K562 (cell line): ENCODE results near the gene ODAD4. TPM values are rescaled to one million over a fixed set of nuclear protein-coding genes. Genes with fewer than 3 reads are reported as not detected.

Source experiments
- ATAC-seq: fragments of 200-7000 bp; cut with Tn5 transposase; 3 replicates; pipeline ENCODE4 v1.9.1; 2020; ENCODE audit warnings: moderate library complexity
- BruUV-seq: library from RNA; stranded (reverse); fragments of 400-500 nt; replicated peaks from 2 replicates; lab custom pipeline; 2021; lab: Mats Ljungman, UMichigan
- CTCF ChIA-PET: fragments of 300-600 bp; formaldehyde crosslinking; extraction: SDS; loops from one replicate; lab custom pipeline; 2021; ENCODE audit warnings: low intra/inter-chr PET ratio; lab: Yijun Ruan, JAX
- POLR2A ChIA-PET: fragments of 300-600, 350-650 bp; sonication (Branson Sonifier 250); formaldehyde crosslinking; extraction: SDS; loops from one replicate; lab custom pipeline; 2021; ENCODE audit warnings: antibody characterized with exemption, inconsistent platforms; lab: Yijun Ruan, JAX
- DNase-seq, 4 experiments: peaks; one replicate each; pipeline versions ENCODE4 v3.0.0 to v3.0.0-alpha.2; 2011 to 2018; ENCODE audit warnings: low spot score in 3 of 4, mixed read lengths in 3 of 4; ENCODE audit errors: extremely low read depth in 1 of 4
- FAIRE-seq: peaks from 2 replicates; lab custom pipeline; 2011; peaks lifted over from hg19 to GRCh38; lab: Jason Lieb, UNC
- H2AFZ ChIP-seq: 2 replicates; pipeline ENCODE4 v1.6.0; 2011; ENCODE audit warnings: low read depth, low read length, control low read depth, inconsistent platforms
- H3K27ac ChIP-seq: fragments of 200-600 bp; 3 replicates; pipeline ENCODE4 v1.8.0; 2011; ENCODE audit warnings: low read depth, mild to moderate bottlenecking, control low read depth, inconsistent platforms, low read length, moderate library complexity, mixed read lengths; ENCODE audit errors: extremely low read depth
- H3K27me3 ChIP-seq, 2 experiments: fragments of 300-600 bp in 1 of 2; 2 replicates in 1 of 2; 3 replicates in 1 of 2; pipeline versions ENCODE4 v1.6.0 to v1.8.0; 2011; ENCODE audit warnings: inconsistent platforms in 2 of 2, low read length in 2 of 2, mild to moderate bottlenecking in 1 of 2, mixed read lengths in 1 of 2, moderate library complexity in 1 of 2; ENCODE audit not compliant: control insufficient read depth in 2 of 2, insufficient read depth in 2 of 2
- H3K36me3 ChIP-seq: fragments of 300-600 bp; 3 replicates; pipeline ENCODE4 v1.8.0; 2011; ENCODE audit warnings: mild to moderate bottlenecking, low read length, inconsistent platforms; ENCODE audit not compliant: control insufficient read depth, insufficient read depth
- H3K4me1 ChIP-seq, 2 experiments: fragments of 200-600 bp in 1 of 2; replicated peaks in 1 of 2; 2 replicates in 1 of 2; 3 replicates in 1 of 2; pipeline versions ENCODE4 v1.5.1 to v1.8.0; 2011; ENCODE audit warnings: inconsistent platforms in 2 of 2, low read length in 2 of 2, mild to moderate bottlenecking in 1 of 2, mixed read lengths in 1 of 2, moderate library complexity in 1 of 2; ENCODE audit not compliant: control insufficient read depth in 2 of 2, insufficient read depth in 2 of 2
- H3K4me2 ChIP-seq: 2 replicates; pipeline ENCODE4 v1.6.1; 2011; ENCODE audit warnings: low read length, control low read depth, inconsistent platforms, mixed read lengths; ENCODE audit not compliant: insufficient read depth
- H3K4me3 ChIP-seq: fragments of 200-600 bp; sonication (generic), shearing (Covaris generic); 2 replicates; pipeline ENCODE4 v1.5.1; 2016; ENCODE audit warnings: control low read depth, inconsistent platforms
- H3K79me2 ChIP-seq: fragments of 200-600 bp; 3 replicates; pipeline ENCODE4 v1.8.0; 2011; ENCODE audit warnings: low read length, inconsistent platforms; ENCODE audit not compliant: control insufficient read depth, insufficient read depth
- H3K9ac ChIP-seq, 2 experiments: 2 replicates each; pipeline versions ENCODE4 v1.6.0 to v1.6.1; 2011; ENCODE audit warnings: low read depth in 2 of 2, low read length in 2 of 2, control low read depth in 1 of 2, inconsistent platforms in 1 of 2, mild to moderate bottlenecking in 1 of 2, mixed read lengths in 1 of 2; ENCODE audit not compliant: insufficient read depth in 1 of 2
- H3K9me1 ChIP-seq: one replicate; pipeline ENCODE4 v1.6.0; 2011; ENCODE audit warnings: inconsistent platforms, mild to moderate bottlenecking, low read length, moderate library complexity; ENCODE audit not compliant: control insufficient read depth, insufficient read depth
- H3K9me3 ChIP-seq: replicated peaks from 2 replicates; pipeline ENCODE4 v1.5.1; 2011; ENCODE audit warnings: low read depth, low read length, inconsistent platforms; ENCODE audit not compliant: control insufficient read depth, insufficient read depth
- H4K20me1 ChIP-seq: replicated peaks from 2 replicates; pipeline ENCODE4 v1.6.1; 2011; ENCODE audit warnings: low read length, inconsistent platforms, mixed read lengths; ENCODE audit not compliant: control insufficient read depth, insufficient read depth
- BMI1 ChIP-seq: fragments of 150-350 bp; IDR thresholded peaks from 2 replicates; pipeline ENCODE4 v1.6.1; 2014; ENCODE audit warnings: low read length
- CAMTA2 ChIP-seq: fragments of 250-450 bp; sonication (Bioruptor Pico); conservative IDR thresholded peaks from 2 replicates; pipeline ENCODE4 v1.5.1; 2022
- CHD2 ChIP-seq: IDR thresholded peaks from 2 replicates; pipeline ENCODE4 v1.6.1; 2011; ENCODE audit warnings: low read depth, low read length
- CXXC5 ChIP-seq: fragments of 250-450 bp; sonication (Bioruptor Pico); IDR thresholded peaks from 2 replicates; pipeline ENCODE4 v1.8.0; 2022; ENCODE audit warnings: inconsistent platforms, mild to moderate bottlenecking, moderate library complexity
- DDX20 ChIP-seq: fragments of 450-650 bp; IDR thresholded peaks from 2 replicates; pipeline ENCODE4 v1.6.1; 2016; ENCODE audit warnings: missing genetic modification characterization, low read depth, mild to moderate bottlenecking, missing compliant biosample characterization, moderate library complexity
- GABPA ChIP-seq: fragments of 200-800 bp; sonication (Bioruptor generic); conservative IDR thresholded peaks from 2 replicates; pipeline ENCODE4 v1.6.1; 2016; ENCODE audit warnings: low read depth, missing genetic modification characterization, missing compliant biosample characterization
- GTF2A2 ChIP-seq: IDR thresholded peaks from 2 replicates; pipeline ENCODE4 v1.6.1; 2016; ENCODE audit warnings: mild to moderate bottlenecking, missing genetic modification characterization, missing compliant biosample characterization
- HDAC2 ChIP-seq: fragments of 450-650 bp; IDR thresholded peaks from 2 replicates; pipeline ENCODE4 v1.6.1; 2016; ENCODE audit warnings: mild to moderate bottlenecking
- MYNN ChIP-seq, 2 experiments: sonication (generic); formaldehyde crosslinking in 1 of 2; IDR thresholded peaks; 2 replicates each; pipeline versions ENCODE4 v1.5.0 to v1.6.1; 2016 to 2020; ENCODE audit warnings: antibody characterized with exemption in 1 of 2, missing genetic modification reagents in 1 of 2
- NFE2 ChIP-seq: IDR thresholded peaks from 2 replicates; pipeline ENCODE4 v1.6.1; 2014; ENCODE audit warnings: antibody characterized with exemption, low read depth
- POLR2A ChIP-seq: fragments of 450-650 bp; conservative IDR thresholded peaks from 2 replicates; pipeline ENCODE4 v1.6.1; 2016
- POLR2G ChIP-seq: fragments of 200-400 bp; formaldehyde crosslinking; IDR thresholded peaks from 2 replicates; pipeline ENCODE4 v1.6.1; 2017; ENCODE audit warnings: low read depth, mild to moderate bottlenecking, antibody characterized with exemption, low read length, moderate library complexity
- RAD51 ChIP-seq: fragments of 450-650 bp; IDR thresholded peaks from 2 replicates; pipeline ENCODE4 v1.7.1; 2016; ENCODE audit warnings: low read depth, mild to moderate bottlenecking, borderline replicate concordance
- SETDB1 ChIP-seq: IDR thresholded peaks from one replicate; pipeline ENCODE4 v1.6.1; 2012; ENCODE audit warnings: low read length, control low read depth, inconsistent platforms
- SMAD2 ChIP-seq: fragments of 150-350 bp; IDR thresholded peaks from 2 replicates; pipeline ENCODE4 v1.6.1; 2014; ENCODE audit warnings: low read depth, mild to moderate bottlenecking, low read length
- TSC22D4 ChIP-seq: fragments of 450-650 bp; IDR thresholded peaks from 2 replicates; pipeline ENCODE4 v1.6.1; 2016; ENCODE audit warnings: missing genetic modification characterization, missing biosample characterization, control low read depth
- ZC3H11A ChIP-seq: IDR thresholded peaks from 2 replicates; pipeline ENCODE4 v1.6.1; 2012; ENCODE audit warnings: low read depth, low read length, improper control_type of control experiment
- ZNF384 ChIP-seq: IDR thresholded peaks from 2 replicates; pipeline ENCODE4 v1.6.1; 2012; ENCODE audit warnings: low read depth, low read length, improper control_type of control experiment
- ZNF395 ChIP-seq: fragments of 200-800 bp; sonication (Bioruptor generic); IDR thresholded peaks from 2 replicates; pipeline ENCODE4 v1.6.1; 2017; ENCODE audit warnings: missing genetic modification characterization, missing compliant biosample characterization
- ZNF655 ChIP-seq: fragments of 250-450 bp; sonication (Bioruptor Pico); IDR thresholded peaks from 2 replicates; pipeline ENCODE4 v1.5.0; 2021
- ZNF77 ChIP-seq: fragments of 250-450 bp; sonication (Bioruptor Pico); IDR thresholded peaks from 2 replicates; pipeline ENCODE4 v1.5.0; 2020
- ZNF830 ChIP-seq: fragments of 250-450 bp; sonication (Bioruptor Pico); IDR thresholded peaks from 2 replicates; pipeline ENCODE4 v1.5.0; 2021; ENCODE audit warnings: mild to moderate bottlenecking
- WGBS: fragments of 100-300 bp; shearing (Covaris generic); methylation state at CpG from one replicate; pipeline ENCODE4 v1.1.6; 2016; ENCODE audit warnings: low coverage, mixed read lengths; ENCODE audit not compliant: insufficient coverage; ENCODE audit errors: missing lambda C conversion rate; 5-methylcytosine and 5-hydroxymethylcytosine counted together
- in situ Hi-C: fragments of 300-500 bp; cut with MboI; formaldehyde crosslinking; loops from 4 replicates; pipeline ENCODE4 v1.15.0; 2018; ENCODE audit warnings: inconsistent platforms, mixed read lengths
- intact Hi-C: fragments of 100-400 bp; cut with micrococcal nuclease; formaldehyde crosslinking; loops from 2 replicates; pipeline ENCODE4 v1.14.2; 2022
- polyA plus RNA-seq, 8 experiments: library from polyadenylated mRNA; depleted of rRNA in 4 of 8; stranded (reverse) in 5 of 8; unstranded in 3 of 8; fragments of >200 nt; fragmentation: Nextera tagmentation in 2 of 8; fragmentation: Illumina TruSeq in 1 of 8; extraction: Ambion mirVana in 2 of 8; extraction: Trizol in 1 of 8; gene quantifications; 2 replicates each; pipeline versions ENCODE4 v1.2.1 to v1.2.3, GENCODE V29; 2011 to 2014; ENCODE audit warnings: inconsistent platforms in 1 of 8, missing spikeins in 1 of 8
- total RNA-seq, 7 experiments: library from RNA; depleted of rRNA in 6 of 7; stranded (reverse); fragments of >200 nt in 6 of 7; fragmentation: Illumina TruSeq in 2 of 7; extraction: Trizol in 2 of 7; gene quantifications; 2 replicates each; pipeline versions ENCODE4 v1.2.1 to v1.2.3, GENCODE V29; 2011 to 2021; ENCODE audit warnings: low replicate concordance in 1 of 7

The ODAD4 gene
- total and polyA plus RNA-seq, 9 of the 15 experiments (the other 6 are each of a cell fraction or from before 2014, with no cell fraction given): 0.09 to 0.98 (median 0.51) TPM

DNA sequence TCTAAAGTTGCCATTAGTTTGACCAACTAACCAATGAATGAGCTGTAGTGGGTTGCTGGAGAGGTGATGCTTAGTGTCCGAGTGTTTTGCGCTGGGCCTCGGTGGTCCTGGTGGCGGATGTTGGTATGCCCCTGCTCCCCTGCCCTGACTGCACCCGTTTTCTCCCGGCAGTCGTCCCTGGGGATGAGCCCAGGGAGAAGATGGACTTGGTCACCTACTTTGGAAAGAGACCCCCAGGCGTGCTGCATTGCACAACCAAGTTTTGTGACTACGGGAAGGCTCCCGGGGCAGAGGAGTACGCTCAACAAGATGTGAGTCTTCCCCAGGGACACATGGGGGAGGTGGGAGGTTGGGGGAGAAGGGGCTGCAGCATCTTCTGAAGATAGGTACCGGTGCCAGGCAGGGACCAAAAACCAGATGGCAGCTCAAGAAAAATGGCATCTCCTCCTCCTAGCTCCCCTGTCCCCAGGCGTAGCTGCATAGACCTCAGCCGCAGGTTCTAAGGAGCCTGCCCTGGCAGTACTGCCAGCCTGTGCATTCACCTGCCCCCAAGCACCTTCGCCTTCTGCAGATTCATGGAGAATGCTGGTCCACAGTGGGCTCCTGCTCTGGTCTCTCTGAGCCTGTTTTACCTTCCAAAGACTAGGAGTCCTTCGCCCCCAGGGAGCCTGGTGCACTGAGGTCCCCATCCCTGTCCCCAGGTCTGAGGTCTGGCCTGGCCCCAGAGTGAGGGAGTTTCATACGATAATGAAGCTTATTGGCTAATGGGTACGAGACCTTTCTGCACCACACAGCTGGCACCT, 41.5 kb downstream of the ODAD4 start:
- DNase-seq (no peak), FAIRE-seq (no peak), ATAC-seq (no peak)
- H2AFZ ChIP-seq: no peak overlapping the region
- no peak overlapping the region for H3K4me3 ChIP-seq
- H3K79me2 ChIP-seq: peaks cover 13% of the 10 kb centered on the region
- in situ Hi-C loops (no loop called here), intact Hi-C loops (no loop called here)
- peaks cover 79% of the 10 kb centered on the region for H3K36me3 ChIP-seq
- peaks cover 3% of the 10 kb centered on the region for H3K9me1 ChIP-seq
- no peak overlapping the region; the same call in 2 of the 3 replicates for H3K27ac ChIP-seq
- 92% methylated on average over 18 of the region's 18 CpGs for WGBS
- H3K9me3 ChIP-seq: no peaks in the 10 kb centered on the region; the same call in 1 of the 2 replicates
- no TSS peak for BruUV-seq
- POLR2A ChIA-PET: interaction anchor here (0.6 to 2.1 kb wide), 7 partner anchors 10 to 142 kb away, joined by 3 to 6 read pairs (median 4); no protein-coding TSS in a partner anchor
- H3K4me1 ChIP-seq: peaks cover 4 to 28% of the 10 kb centered on the region in 2 experiments; a peak in 3 of 5 replicates
- CTCF ChIA-PET: no interaction called here
- no peaks in the 10 kb centered on the region; the same call in 1 of the 2 replicates for H4K20me1 ChIP-seq
- no peak overlapping the region for H3K9ac ChIP-seq
- no peak overlapping the region for H3K4me2 ChIP-seq
- H3K27me3 ChIP-seq: no peaks in the 10 kb centered on the region
- TF ChIP-seq GTF2A2 (tag) (no peak), POLR2G (peak; percentile 39; the same call in 1 of the 2 replicates), CXXC5 (no peak), HDAC2 (no peak), DDX20 (no peak), CHD2 (no peak), SMAD2 (no peak), TSC22D4 (tag) (no peak), CAMTA2 (no peak), ZNF77 (CRISPR knock-in tag) (no peak), NFE2 (no peak), POLR2A (peak; percentile 7; the same call in 1 of the 2 replicates), ZC3H11A (no peak), ZNF830 (CRISPR knock-in tag) (no peak), BMI1 (no peak), RAD51 (no peak), SETDB1 (no peak), GABPA (tag) (no peak), ZNF384 (no peak), ZNF655 (CRISPR knock-in tag) (no peak), ZNF395 (CRISPR knock-in tag) (no peak), MYNN (IDR thresholded peaks at IDR 0.05) (peak; percentile 16; the same call in 1 of the 2 replicates), MYNN (CRISPR knock-in tag; IDR thresholded peaks at IDR 0.05) (no peak)
